ENCODE results near the gene ANKFY1. TPM values are rescaled to one million over a fixed set of nuclear protein-coding genes. Genes with fewer than 3 reads are reported as not detected.

The ANKFY1 gene
- total and polyA plus RNA-seq, 9 of the 15 experiments (the other 6 are each of a cell fraction or from before 2014, with no cell fraction given), result 4.3 to 25.6 (median 12.2) TPM

- TF ChIP-seq TARDBP (IDR thresholded peaks at IDR 0.05), result no peak
- TF ChIP-seq SIX5 (IDR thresholded peaks at IDR 0.05; ENCODE audit: borderline replicate concordance in 1 of 2, insufficient read depth in 1 of 2, low read depth in 1 of 2, low read length in 2 of 2), result no peak
- no peak for TF ChIP-seq KHSRP (IDR thresholded peaks at IDR 0.05)
- TF ChIP-seq NCOR1 (IDR thresholded peaks at IDR 0.05), result no peak
- no peak for TF ChIP-seq NCOA1 (IDR thresholded peaks at IDR 0.05; ENCODE audit: low read depth)
- no peak for TF ChIP-seq CREBBP (IDR thresholded peaks at IDR 0.05; ENCODE audit: low read depth, low read length)
- no peak for TF ChIP-seq TCF15 (CRISPR knock-in tag; IDR thresholded peaks at IDR 0.05)
- TF ChIP-seq FOXA3 (CRISPR knock-in tag; conservative IDR thresholded peaks at IDR 0.05 in 1 of 2, IDR thresholded peaks at IDR 0.05 in 1 of 2), result no peak
- TF ChIP-seq RBBP5 (IDR thresholded peaks at IDR 0.05; ENCODE audit: borderline replicate concordance, insufficient read depth, low read length, poor library complexity, severe bottlenecking), result no peak
- no peak for TF ChIP-seq GATAD2A (IDR thresholded peaks at IDR 0.05)
- TF ChIP-seq NONO (IDR thresholded peaks at IDR 0.05; ENCODE audit: low read depth in 2 of 2, low read length in 1 of 2), result no peak
- TF ChIP-seq HDAC2 (IDR thresholded peaks at IDR 0.05), result no peak
- peak; percentile 100 for TF ChIP-seq ZNF609 (CRISPR knock-in tag; IDR thresholded peaks at IDR 0.05; ENCODE audit: borderline replicate concordance)
- TF ChIP-seq HDAC1 (IDR thresholded peaks at IDR 0.05), result no peak
- peak; percentile 33; the same call in 1 of the 2 replicates for TF ChIP-seq TFAP4 (CRISPR knock-in tag; IDR thresholded peaks at IDR 0.05; ENCODE audit: borderline replicate concordance)
- no peak for TF ChIP-seq SMARCA5 (IDR thresholded peaks at IDR 0.05)
- TF ChIP-seq SAP30 (IDR thresholded peaks at IDR 0.05; ENCODE audit: borderline replicate concordance, insufficient read depth, low read depth, low read length, poor library complexity, severe bottlenecking), result no peak
- no peak for TF ChIP-seq MTA1 (IDR thresholded peaks at IDR 0.05; ENCODE audit: borderline replicate concordance)
- TF ChIP-seq TRIM24 (IDR thresholded peaks at IDR 0.05), result no peak
- TF ChIP-seq CTBP1 (IDR thresholded peaks at IDR 0.05; ENCODE audit: borderline replicate concordance), result peak; percentile 26; the same call in 1 of the 2 replicates
- no peak for TF ChIP-seq ZNF146 (CRISPR knock-in tag; IDR thresholded peaks at IDR 0.05; ENCODE audit: unreplicated experiment)
- no peak for TF ChIP-seq SUPT5H (IDR thresholded peaks at IDR 0.05)
- no peak for TF ChIP-seq KLF16 (IDR thresholded peaks at IDR 0.05)
- no peak for TF ChIP-seq HOMEZ (CRISPR knock-in tag; IDR thresholded peaks at IDR 0.05)
These were observed 56.8 kb downstream of the ANKFY1 start (continued) for GRCh38 chr17:4206962-4207361.

Data from K562 (cell line).